HG02981 (cell line): ENCODE measurements around the gene PPIL6.

ENCODE experiments used
- ATAC-seq: cut with Tn5 transposase; IDR thresholded peaks from one replicate; pipeline ENCODE4 v1.9.1; 2021; ENCODE audit warnings: mild to moderate bottlenecking, moderate library complexity; ENCODE audit not compliant: unreplicated experiment

Gene PPIL6

GRCh38 chr6:109449795-109450673, 9.6 kb upstream of the PPIL6 start:
- no peak for ATAC-seq

DNA sequence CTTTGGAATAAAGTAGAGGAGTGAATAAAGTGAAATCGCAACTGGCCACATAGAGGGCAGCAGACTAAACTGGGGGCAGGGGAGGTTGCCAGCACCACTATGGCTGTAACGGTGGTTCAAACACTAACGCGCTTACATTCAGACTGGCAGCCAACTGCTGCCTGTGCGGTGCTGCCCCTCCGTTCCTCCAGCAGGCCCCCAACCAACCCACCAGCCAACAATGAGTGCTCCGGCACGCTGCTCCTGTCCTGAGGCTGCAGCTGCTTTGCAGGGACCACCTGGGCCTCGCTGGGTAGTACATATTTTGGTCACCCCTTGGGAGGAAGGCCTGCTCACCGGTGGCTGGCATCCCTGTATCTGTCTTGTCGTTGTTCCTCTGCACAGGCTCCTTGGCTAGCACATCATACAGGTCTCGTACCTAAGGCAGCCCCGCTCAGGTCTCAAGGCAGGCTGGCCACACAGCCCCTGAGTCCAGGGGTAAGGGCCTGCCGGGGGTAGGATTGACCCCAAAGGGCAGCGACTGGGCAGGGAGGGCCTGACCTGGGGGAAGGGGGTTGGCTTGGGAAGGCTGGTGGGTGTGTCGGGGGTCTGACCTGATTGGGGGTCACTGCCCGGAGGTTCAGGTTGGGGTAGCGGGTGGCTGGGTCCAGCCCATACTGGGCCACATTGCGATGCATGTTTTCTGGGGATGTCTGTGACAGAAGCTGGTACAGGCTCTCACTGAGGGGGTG, 8.8 kb upstream of the PPIL6 start:
- no peak for ATAC-seq

DNA sequence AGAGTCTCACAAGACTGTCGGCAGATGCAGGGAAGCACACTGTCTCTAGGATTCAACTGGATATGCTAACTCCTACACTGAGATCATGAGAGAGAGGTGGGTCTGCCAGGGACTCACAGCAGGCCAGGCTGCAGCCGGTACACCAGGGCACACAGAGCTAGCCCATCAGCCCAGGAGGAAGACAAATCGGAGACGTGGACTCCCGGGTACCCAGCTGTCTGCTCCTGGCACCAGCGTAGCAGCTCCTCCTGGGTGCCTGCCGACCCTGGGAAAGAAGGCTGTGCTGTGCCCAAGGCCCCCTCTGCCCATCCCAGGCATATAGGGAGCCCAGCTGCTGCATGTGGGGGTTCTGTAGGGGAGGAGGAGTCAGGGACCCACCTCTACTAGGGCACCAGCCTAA, 8.2 kb upstream of the PPIL6 start:
- no peak for ATAC-seq

DNA sequence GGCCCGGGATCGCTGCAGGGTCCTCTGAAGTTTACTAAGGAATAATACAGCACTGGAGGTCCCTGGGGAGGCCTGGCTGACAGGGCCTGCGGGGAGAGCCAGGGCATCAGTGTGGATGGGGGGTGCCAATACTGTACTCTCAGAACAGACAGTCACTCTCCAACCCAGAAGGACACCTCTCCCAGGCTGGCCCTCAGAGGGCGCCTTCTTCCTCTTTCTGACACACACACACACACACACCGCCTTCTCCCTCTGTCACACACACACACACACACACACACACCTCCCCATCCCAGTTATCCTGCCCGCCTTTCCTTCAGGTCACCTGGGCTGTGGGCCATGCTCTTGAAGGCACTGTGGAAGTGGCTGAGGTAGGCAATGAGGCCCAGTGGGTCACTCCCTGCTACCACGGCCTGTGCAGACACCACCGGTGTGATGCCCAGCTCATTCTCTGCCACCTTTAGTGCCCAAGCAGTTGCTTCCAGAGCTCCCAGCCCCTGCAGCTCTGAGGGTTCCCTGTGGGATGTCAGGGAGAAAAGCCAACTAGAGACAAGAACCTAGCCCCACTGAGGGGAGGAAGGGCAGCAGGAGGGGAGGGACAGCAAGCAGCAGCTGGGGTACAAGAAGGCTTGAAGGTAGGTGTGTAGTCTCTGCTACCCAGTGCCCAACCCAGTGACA, 7.6 kb upstream of the PPIL6 start:
- no peak for ATAC-seq

GRCh38 chr6:109447087-109447486, 6.7 kb upstream of the PPIL6 start:
- no peak for ATAC-seq

- ATAC-seq = no peak
Observed at GRCh38 chr6:109446541-109446940, 6.1 kb upstream of the PPIL6 start.

DNA sequence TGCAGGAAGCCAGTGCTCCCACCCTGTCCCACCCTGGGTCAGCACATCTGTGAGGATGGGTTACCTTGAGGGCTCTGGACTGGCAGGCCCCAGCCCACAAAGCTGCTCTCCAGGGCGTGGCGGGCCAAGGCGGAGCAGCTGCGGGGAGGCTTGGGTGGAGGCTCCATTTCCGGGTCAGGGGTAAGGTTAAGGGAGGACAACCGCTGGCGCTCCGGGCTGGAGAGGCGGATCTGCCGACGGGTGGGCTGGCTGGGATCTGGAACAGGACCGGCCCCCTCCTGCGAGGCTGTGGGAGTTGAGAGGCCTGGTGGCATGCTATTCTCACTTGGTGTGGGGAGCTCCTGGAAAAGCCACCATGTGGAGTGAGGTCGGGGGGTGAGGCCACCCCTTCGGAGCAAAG, 5.6 kb upstream of the PPIL6 start:
- no peak for ATAC-seq

- ATAC-seq = no peak
Observed at GRCh38 chr6:109445382-109445781, 5.0 kb upstream of the PPIL6 start.

GRCh38 chr6:109443425-109443950, 3.1 kb upstream of the PPIL6 start:
- ATAC-seq = no peak

DNA sequence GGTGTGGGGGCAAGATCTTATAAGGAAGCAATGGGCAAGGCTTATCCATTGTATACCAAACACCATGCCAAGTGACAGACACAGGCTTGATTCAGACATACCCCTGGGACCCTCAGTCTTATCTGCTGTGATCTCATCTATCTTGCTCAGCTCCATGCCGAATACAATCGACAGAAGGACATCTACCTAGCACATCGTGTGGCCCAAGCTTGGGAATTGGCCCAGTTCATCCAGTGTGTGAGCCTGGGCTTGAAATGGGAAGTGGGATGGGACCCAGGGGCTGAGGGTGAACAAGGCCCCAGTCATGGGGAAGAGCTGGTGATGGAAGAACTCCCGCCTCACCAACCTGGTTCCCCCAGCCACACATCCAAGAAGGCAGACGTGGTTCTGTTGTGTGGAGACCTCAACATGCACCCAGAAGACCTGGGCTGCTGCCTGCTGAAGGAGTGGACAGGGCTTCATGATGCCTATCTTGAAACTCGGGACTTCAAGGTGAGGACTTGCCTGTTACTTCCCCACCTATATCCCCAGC, 2.0 kb upstream of the PPIL6 start:
- no peak for ATAC-seq

GRCh38 chr6:109441069-109441816, 815 bp upstream of the PPIL6 start:
- peak; percentile 7 for ATAC-seq

- no peak for ATAC-seq
Observed at GRCh38 chr6:109436041-109436440, 4.4 kb downstream of the PPIL6 start.

- ATAC-seq = no peak
Observed at GRCh38 chr6:109434456-109434855, 6.0 kb downstream of the PPIL6 start.

DNA sequence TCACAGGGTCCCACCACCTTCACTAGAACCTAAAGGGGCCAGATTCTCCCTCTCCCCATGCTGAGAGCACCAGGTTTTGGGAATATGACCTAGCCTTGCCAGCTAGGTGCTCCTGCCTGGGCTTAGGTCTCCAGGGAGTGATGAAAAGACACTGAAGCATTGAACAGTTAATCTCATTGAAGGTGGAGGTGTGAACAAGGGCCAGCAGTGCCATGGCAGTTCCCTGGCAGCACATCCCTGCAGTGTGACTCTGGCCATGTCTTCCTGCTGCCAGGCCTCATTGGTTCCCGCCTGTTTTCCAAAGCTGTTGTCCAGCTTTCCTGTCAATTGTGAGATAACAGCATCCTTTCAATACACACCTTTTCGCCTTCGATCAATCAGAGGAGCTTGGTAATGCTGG, 10.9 kb downstream of the PPIL6 start:
- no peak for ATAC-seq

DNA sequence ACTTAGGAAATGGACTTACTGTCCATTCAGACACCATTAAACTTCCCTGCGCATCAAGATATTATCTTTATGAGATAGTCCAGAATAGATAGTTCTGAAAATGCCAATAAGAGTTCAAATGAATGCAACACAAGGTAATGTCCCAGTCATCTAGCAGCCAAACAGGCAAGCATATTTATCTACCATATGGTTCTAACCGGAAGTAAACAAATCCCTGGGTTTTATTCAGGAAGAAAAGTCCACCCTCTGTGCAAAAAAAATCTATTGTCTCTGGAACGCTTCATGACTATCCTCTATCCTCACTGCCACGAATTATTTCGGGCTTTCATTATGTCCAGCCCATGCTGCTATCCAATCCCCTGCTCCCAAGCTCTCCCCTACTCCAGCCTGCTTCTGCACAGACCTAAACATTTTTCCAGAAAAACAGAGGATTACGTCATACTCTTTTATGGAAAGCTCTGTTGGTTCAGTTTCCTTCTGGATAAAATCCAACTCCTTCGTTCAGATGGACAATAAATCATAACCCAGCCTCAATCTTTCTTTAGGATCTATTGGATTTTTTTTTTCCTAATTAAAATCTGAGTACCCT, 11.4 kb downstream of the PPIL6 start:
- ATAC-seq = no peak

- ATAC-seq = no peak
Observed at GRCh38 chr6:109424946-109425345, 15.5 kb downstream of the PPIL6 start.

DNA sequence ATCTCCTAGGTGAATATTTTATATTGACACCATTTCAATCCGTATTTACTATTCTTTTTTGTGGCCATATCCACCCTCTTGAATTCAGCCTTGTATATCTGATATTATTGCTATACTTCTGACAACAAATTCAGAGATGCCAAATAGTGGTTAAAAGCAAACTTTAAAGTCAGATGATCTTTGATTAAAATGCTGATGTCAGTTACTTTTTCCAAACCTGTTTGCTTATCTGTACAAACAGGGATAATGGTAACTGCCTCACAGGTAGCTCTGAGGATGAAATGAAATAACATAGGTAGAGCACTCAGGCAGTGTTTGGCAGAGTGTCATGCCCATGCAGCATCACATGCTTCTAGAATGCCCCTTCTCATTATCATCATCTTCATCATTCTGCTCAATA, 19.2 kb downstream of the PPIL6 start:
- ATAC-seq = no peak

DNA sequence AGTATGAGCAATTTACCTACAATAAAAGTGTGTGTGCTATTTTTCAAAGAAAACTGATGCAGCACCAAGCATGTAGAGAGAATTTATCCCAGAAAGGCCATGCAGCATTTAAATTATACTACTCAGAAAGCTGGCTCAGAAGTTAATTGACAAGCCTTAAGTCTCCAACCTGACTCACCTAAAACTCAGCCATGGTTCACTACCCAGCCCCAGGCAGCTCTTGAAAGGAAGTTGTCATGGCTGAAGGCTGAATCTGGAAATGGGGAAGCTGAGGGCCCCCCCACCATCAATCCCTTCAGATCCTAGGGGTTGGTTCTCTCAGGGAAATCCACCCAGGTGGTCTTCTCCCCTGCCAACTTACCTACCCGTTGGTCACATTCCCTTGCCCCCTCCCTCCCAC, 19.7 kb downstream of the PPIL6 start:
- no peak for ATAC-seq

GRCh38 chr6:109417646-109418045, 22.8 kb downstream of the PPIL6 start:
- ATAC-seq = no peak

DNA sequence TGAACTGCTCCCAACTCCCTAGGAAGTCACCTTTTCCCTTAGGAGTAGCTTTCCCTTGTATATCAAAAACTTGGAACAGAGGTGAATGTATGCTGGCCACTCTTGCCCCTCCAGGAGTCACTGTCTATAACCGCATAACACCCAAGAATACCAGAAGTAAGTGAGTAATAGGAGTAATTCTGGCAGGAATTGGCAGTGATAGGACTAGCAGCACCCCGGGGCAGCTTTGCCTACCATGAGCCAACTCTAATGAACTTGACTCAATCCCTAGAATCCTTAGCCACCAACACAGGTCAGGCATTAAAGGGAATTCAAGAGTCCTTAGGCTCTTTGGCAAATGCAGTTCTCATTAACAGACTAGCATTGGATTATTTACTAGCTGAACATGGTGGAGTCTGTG, 29.4 kb downstream of the PPIL6 start:
- no peak for ATAC-seq
